Neural progenitor cell (in vitro differentiated cells): ENCODE data around the gene ACVR1. TPM values are rescaled to one million over a fixed set of nuclear protein-coding genes. Genes with fewer than 3 reads are reported as not detected.

Experiments
- DNase-seq: peaks from one replicate; pipeline ENCODE4 v3.0.0-alpha.2; 2016; ENCODE audit warnings: low spot score
- H2AFZ ChIP-seq: fragments of 200-600 bp; sonication (generic); replicated peaks from 2 replicates; pipeline ENCODE4 v1.6.1; 2016; ENCODE audit warnings: antibody characterized with exemption
- H3F3A ChIP-seq: fragments of 200-600 bp; sonication (generic); 2 replicates; pipeline ENCODE4 v1.6.1; 2016; ENCODE audit warnings: antibody characterized with exemption, low read depth
- H3K27ac ChIP-seq: fragments of 200-600 bp; sonication (generic); 2 replicates; pipeline ENCODE4 v1.5.1; 2016; ENCODE audit warnings: mild to moderate bottlenecking
- H3K27me3 ChIP-seq: fragments of 200-600 bp; sonication (generic); 2 replicates; pipeline ENCODE4 v1.6.1; 2016; ENCODE audit warnings: mild to moderate bottlenecking, moderate library complexity
- H3K36me3 ChIP-seq: fragments of 200-600 bp; sonication (generic); 2 replicates; pipeline ENCODE4 v1.5.1; 2016
- H3K4me1 ChIP-seq: fragments of 200-600 bp; sonication (generic); 2 replicates; pipeline ENCODE4 v1.6.1; 2016; ENCODE audit warnings: mixed run types
- H3K4me2 ChIP-seq: fragments of 200-600 bp; sonication (generic); 2 replicates; pipeline ENCODE4 v1.6.1; 2016
- H3K4me3 ChIP-seq: fragments of 200-600 bp; sonication (generic); 2 replicates; pipeline ENCODE4 v1.5.1; 2016
- H3K79me2 ChIP-seq: fragments of 200-600 bp; sonication (generic); 2 replicates; pipeline ENCODE4 v1.6.1; 2016; ENCODE audit warnings: low read depth
- H3K9ac ChIP-seq: fragments of 200-600 bp; sonication (generic); 2 replicates; pipeline ENCODE4 v1.6.1; 2016
- H3K9me3 ChIP-seq: fragments of 200-600 bp; sonication (generic); 2 replicates; pipeline ENCODE4 v1.5.1; 2016; ENCODE audit warnings: low read depth
- H4K20me1 ChIP-seq: fragments of 200-600 bp; sonication (generic); 2 replicates; pipeline ENCODE4 v1.6.1; 2016; ENCODE audit warnings: low read depth
- H3K27ac Mint-ChIP-seq: 3 replicates; pipeline ENCODE4 v1.8.0; 2021; ENCODE audit warnings: mixed read lengths
- H3K27me3 Mint-ChIP-seq: 2 replicates; pipeline ENCODE4 v1.8.0; 2022; ENCODE audit warnings: low read depth, mild to moderate bottlenecking, inconsistent platforms, moderate library complexity, mixed read lengths; ENCODE audit not compliant: insufficient read depth
- H3K36me3 Mint-ChIP-seq: 3 replicates; pipeline ENCODE4 v1.8.0; 2021; ENCODE audit warnings: mixed read lengths
- H3K4me1 Mint-ChIP-seq: 3 replicates; pipeline ENCODE4 v1.8.0; 2021; ENCODE audit warnings: mixed read lengths
- H3K4me3 Mint-ChIP-seq: 3 replicates; pipeline ENCODE4 v1.8.0; 2021; ENCODE audit warnings: mild to moderate bottlenecking, moderate library complexity, mixed read lengths
- H3K9me3 Mint-ChIP-seq: 3 replicates; pipeline ENCODE4 v1.8.0; 2020; ENCODE audit warnings: mixed read lengths
- CTCF ChIP-seq: fragments of 200-600 bp; sonication (generic); IDR thresholded peaks from 2 replicates; pipeline ENCODE4 v1.5.1; 2017; ENCODE audit warnings: antibody characterized with exemption, mild to moderate bottlenecking
- EZH2 ChIP-seq: fragments of 200-600 bp; sonication (generic); IDR thresholded peaks from 2 replicates; pipeline ENCODE4 v1.6.1; 2017; ENCODE audit warnings: antibody characterized with exemption, mild to moderate bottlenecking, moderate library complexity
- EZH2phosphoT487 ChIP-seq: fragments of 200-600 bp; sonication (generic); IDR thresholded peaks from 2 replicates; pipeline ENCODE4 v1.6.1; 2017; ENCODE audit warnings: antibody characterized with exemption
- total RNA-seq: library from RNA; depleted of rRNA; stranded (reverse); fragments of >200 nt; gene quantifications from 2 replicates; pipeline ENCODE4 v1.2.3, GENCODE V29; 2015; ENCODE audit warnings: low replicate concordance

ACVR1 gene
- total RNA-seq, 1 donor from 2014 or later = 14.0 TPM

- Mint-ChIP-seq H3K27ac (no peak overlapping the region), H3K27me3 (no peaks in the 10 kb centered on the region), H3K4me1 (peaks cover 10% of the 10 kb centered on the region), H3K4me3 (no peak overlapping the region), H3K9me3 (no peaks in the 10 kb centered on the region), H3K36me3 (no peaks in the 10 kb centered on the region)
- Histone ChIP-seq H3F3A (no peaks in the 10 kb centered on the region), H3K9ac (no peak overlapping the region), H3K4me3 (no peak overlapping the region), H3K9me3 (no peaks in the 10 kb centered on the region), H3K4me1 (peaks cover 7% of the 10 kb centered on the region), H2AFZ (no peak overlapping the region), H3K36me3 (no peaks in the 10 kb centered on the region), H3K27ac (no peak overlapping the region), H4K20me1 (peaks cover 63% of the 10 kb centered on the region), H3K4me2 (no peak overlapping the region), H3K27me3 (no peaks in the 10 kb centered on the region), H3K79me2 (peaks cover 17% of the 10 kb centered on the region)
- no peak for TF ChIP-seq CTCF
- TF ChIP-seq EZH2phosphoT487 = no peak
- TF ChIP-seq EZH2 = no peak
- DNase-seq = no peak
Observed at GRCh38 chr2:157857881-157858280, 18.2 kb downstream of the ACVR1 start.

GRCh38 chr2:157856187-157856515, 20.0 kb downstream of the ACVR1 start:
- Mint-ChIP-seq H3K4me3 (no peak overlapping the region), H3K27me3 (no peaks in the 10 kb centered on the region), H3K9me3 (no peaks in the 10 kb centered on the region), H3K36me3 (no peaks in the 10 kb centered on the region), H3K4me1 (peaks cover 10% of the 10 kb centered on the region), H3K27ac (no peak overlapping the region)
- Histone ChIP-seq H3K4me2 (no peak overlapping the region), H3F3A (no peaks in the 10 kb centered on the region), H3K9me3 (no peaks in the 10 kb centered on the region), H3K36me3 (no peaks in the 10 kb centered on the region), H3K4me1 (peaks cover 9% of the 10 kb centered on the region), H3K79me2 (peaks cover 9% of the 10 kb centered on the region), H3K4me3 (no peak overlapping the region), H3K27ac (no peak overlapping the region), H4K20me1 (peaks cover 70% of the 10 kb centered on the region), H3K9ac (no peak overlapping the region), H3K27me3 (no peaks in the 10 kb centered on the region), H2AFZ (no peak overlapping the region)
- TF ChIP-seq CTCF (no peak), EZH2 (no peak)
- DNase-seq = no peak

GRCh38 chr2:157853820-157854219, 22.3 kb downstream of the ACVR1 start:
- no peaks in the 10 kb centered on the region for H3K36me3 ChIP-seq
- no peak overlapping the region for H3K4me3 ChIP-seq
- Mint-ChIP-seq H3K27ac (no peak overlapping the region), H3K9me3 (no peaks in the 10 kb centered on the region), H3K36me3 (peaks cover 2% of the 10 kb centered on the region), H3K27me3 (no peaks in the 10 kb centered on the region), H3K4me3 (no peak overlapping the region), H3K4me1 (peaks cover 10% of the 10 kb centered on the region)
- no peak overlapping the region for H3K4me2 ChIP-seq
- H3F3A ChIP-seq = no peaks in the 10 kb centered on the region
- H3K27me3 ChIP-seq = no peaks in the 10 kb centered on the region
- peaks cover 9% of the 10 kb centered on the region for H3K4me1 ChIP-seq
- peaks cover 27% of the 10 kb centered on the region for H3K79me2 ChIP-seq
- no peak overlapping the region for H3K9ac ChIP-seq
- TF ChIP-seq EZH2 (no peak), EZH2phosphoT487 (no peak), CTCF (no peak)
- no peak overlapping the region for H3K27ac ChIP-seq
- peaks cover 55% of the 10 kb centered on the region for H4K20me1 ChIP-seq
- no peaks in the 10 kb centered on the region for H3K9me3 ChIP-seq
- DNase-seq = no peak
- H2AFZ ChIP-seq = no peak overlapping the region

- Mint-ChIP-seq H3K9me3 (no peaks in the 10 kb centered on the region), H3K4me3 (no peak overlapping the region), H3K36me3 (peaks cover 2% of the 10 kb centered on the region), H3K27me3 (no peaks in the 10 kb centered on the region), H3K27ac (no peak overlapping the region), H3K4me1 (peaks cover 14% of the 10 kb centered on the region)
- Histone ChIP-seq H3K27ac (no peak overlapping the region), H3K4me1 (peaks cover 9% of the 10 kb centered on the region), H3K9ac (no peak overlapping the region), H4K20me1 (peaks cover 51% of the 10 kb centered on the region), H3K9me3 (no peaks in the 10 kb centered on the region), H3K79me2 (peaks cover 31% of the 10 kb centered on the region), H3K27me3 (no peaks in the 10 kb centered on the region), H3K36me3 (no peaks in the 10 kb centered on the region), H3F3A (no peaks in the 10 kb centered on the region), H3K4me3 (no peak overlapping the region), H2AFZ (no peak overlapping the region), H3K4me2 (no peak overlapping the region)
- no peak for TF ChIP-seq CTCF
- TF ChIP-seq EZH2phosphoT487 = no peak
- no peak for TF ChIP-seq EZH2
- DNase-seq = no peak
Observed at GRCh38 chr2:157853211-157853610, 22.9 kb downstream of the ACVR1 start.
